Breast epithelium (tissue), 4 donors: ENCODE data around the gene CRHR2. TPM values are rescaled to one million over a fixed set of nuclear protein-coding genes. Genes with fewer than 3 reads are reported as not detected.

Source experiments
- DNase-seq, 2 donors: peaks; one replicate each; pipeline ENCODE4 v3.0.0-alpha.2; 2019; ENCODE audit warnings: low spot score in 2 of 2
- H3K27ac ChIP-seq, 2 donors: fragments of 200-600 bp; sonication (generic) in 1 of 2; one replicate each; pipeline ENCODE4 v1.5.1; 2016 to 2019; ENCODE audit warnings: mild to moderate bottlenecking in 1 of 2
- H3K27me3 ChIP-seq, 2 donors: fragments of 200-600 bp; sonication (generic) in 1 of 2; one replicate each; pipeline versions ENCODE4 v1.5.1 to v1.6.0; 2017 to 2019; ENCODE audit warnings: control low read depth in 1 of 2, mild to moderate bottlenecking in 1 of 2
- H3K36me3 ChIP-seq: fragments of 200-600 bp; one replicate; pipeline ENCODE4 v1.5.1; 2019
- H3K4me1 ChIP-seq, 2 donors: fragments of 200-600 bp; sonication (generic); one replicate each; pipeline ENCODE4 v1.5.1; 2016 to 2019; ENCODE audit warnings: control low read depth in 1 of 2
- H3K4me3 ChIP-seq, 3 donors: fragments of 200-600 bp; sonication (generic); 1 replicate in 2 of 3; 2 replicates in 1 of 3; pipeline ENCODE4 v1.5.1; 2016 to 2019; ENCODE audit warnings: mild to moderate bottlenecking in 3 of 3, moderate library complexity in 2 of 3
- H3K9me3 ChIP-seq, 2 donors: fragments of 200-600 bp; sonication (generic) in 1 of 2; one replicate each; pipeline ENCODE4 v1.5.1; 2016 to 2019; ENCODE audit warnings: control low read depth in 1 of 2
- POLR2A ChIP-seq: fragments of 450-650 bp; IDR thresholded peaks from one replicate; pipeline ENCODE4 v1.6.1; 2016; ENCODE audit warnings: antibody characterized with exemption, mild to moderate bottlenecking, moderate library complexity
- POLR2AphosphoS5 ChIP-seq, 3 donors: sonication (generic); formaldehyde crosslinking; IDR thresholded peaks; one replicate each; pipeline ENCODE4 v1.6.1; 2017; ENCODE audit warnings: antibody characterized with exemption in 3 of 3
- intact Hi-C: fragments of 100-400 bp; cut with DNase I; formaldehyde crosslinking; loops from one replicate; pipeline ENCODE4 v1.15.1; 2023; ENCODE audit warnings: low total_unique reads
- total RNA-seq, 3 donors: library from RNA; depleted of rRNA; stranded (reverse); fragments of >200 nt; gene quantifications; one replicate each; pipeline ENCODE4 v1.1.0, GENCODE V29; 2016
- TF ChIP-seq, protein P1 (sequence below), 3 donors: fragments of 450-650 bp; IDR thresholded peaks; one replicate each; pipeline ENCODE4 v1.5.1; 2016 to 2017; ENCODE audit warnings: antibody characterized with exemption in 3 of 3, mild to moderate bottlenecking in 3 of 3, moderate library complexity in 3 of 3

Gene CRHR2
- total RNA-seq, 3 donors from 2014 or later, result under 0.01 to 0.16 (median 0.15) TPM

DNA sequence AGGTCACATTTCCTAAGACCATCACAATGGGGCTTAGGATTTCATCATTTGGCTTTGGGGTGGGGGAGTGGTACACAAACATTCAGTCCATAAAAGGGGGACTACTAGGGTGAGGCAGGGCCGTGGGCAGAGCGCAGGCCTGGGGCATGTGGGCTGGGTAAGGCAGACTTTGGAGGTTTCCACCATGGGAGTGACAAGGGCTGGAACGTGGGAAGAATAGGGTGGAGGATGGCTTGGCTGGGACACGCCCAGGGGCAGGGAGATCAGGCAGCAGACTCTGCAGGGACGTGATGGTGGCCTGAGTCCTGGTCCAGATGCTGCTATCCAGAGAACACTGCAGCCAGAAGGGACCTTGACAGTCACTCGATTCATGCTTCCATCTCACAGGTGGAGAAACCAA is 24.7 kb upstream of the CRHR2 start:
- peak overlapping the region in 1 of 2 donors; percentile 29 for H3K27ac ChIP-seq
- H3K4me1 ChIP-seq, result peaks cover 0 to 4% of the 10 kb centered on the region in 2 donors
- intact Hi-C loops, result no loop called here
- no peak overlapping the region for H3K4me3 ChIP-seq
- H3K36me3 ChIP-seq, result no peaks in the 10 kb centered on the region
- no peak for DNase-seq
- H3K27me3 ChIP-seq, result no peaks in the 10 kb centered on the region
- TF ChIP-seq, protein P1, sequence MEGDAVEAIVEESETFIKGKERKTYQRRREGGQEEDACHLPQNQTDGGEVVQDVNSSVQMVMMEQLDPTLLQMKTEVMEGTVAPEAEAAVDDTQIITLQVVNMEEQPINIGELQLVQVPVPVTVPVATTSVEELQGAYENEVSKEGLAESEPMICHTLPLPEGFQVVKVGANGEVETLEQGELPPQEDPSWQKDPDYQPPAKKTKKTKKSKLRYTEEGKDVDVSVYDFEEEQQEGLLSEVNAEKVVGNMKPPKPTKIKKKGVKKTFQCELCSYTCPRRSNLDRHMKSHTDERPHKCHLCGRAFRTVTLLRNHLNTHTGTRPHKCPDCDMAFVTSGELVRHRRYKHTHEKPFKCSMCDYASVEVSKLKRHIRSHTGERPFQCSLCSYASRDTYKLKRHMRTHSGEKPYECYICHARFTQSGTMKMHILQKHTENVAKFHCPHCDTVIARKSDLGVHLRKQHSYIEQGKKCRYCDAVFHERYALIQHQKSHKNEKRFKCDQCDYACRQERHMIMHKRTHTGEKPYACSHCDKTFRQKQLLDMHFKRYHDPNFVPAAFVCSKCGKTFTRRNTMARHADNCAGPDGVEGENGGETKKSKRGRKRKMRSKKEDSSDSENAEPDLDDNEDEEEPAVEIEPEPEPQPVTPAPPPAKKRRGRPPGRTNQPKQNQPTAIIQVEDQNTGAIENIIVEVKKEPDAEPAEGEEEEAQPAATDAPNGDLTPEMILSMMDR (IDR thresholded peaks at IDR 0.05), result no peak
- TF ChIP-seq POLR2AphosphoS5 (IDR thresholded peaks at IDR 0.05) (no peak), POLR2A (no peak)
- no peaks in the 10 kb centered on the region for H3K9me3 ChIP-seq

DNA sequence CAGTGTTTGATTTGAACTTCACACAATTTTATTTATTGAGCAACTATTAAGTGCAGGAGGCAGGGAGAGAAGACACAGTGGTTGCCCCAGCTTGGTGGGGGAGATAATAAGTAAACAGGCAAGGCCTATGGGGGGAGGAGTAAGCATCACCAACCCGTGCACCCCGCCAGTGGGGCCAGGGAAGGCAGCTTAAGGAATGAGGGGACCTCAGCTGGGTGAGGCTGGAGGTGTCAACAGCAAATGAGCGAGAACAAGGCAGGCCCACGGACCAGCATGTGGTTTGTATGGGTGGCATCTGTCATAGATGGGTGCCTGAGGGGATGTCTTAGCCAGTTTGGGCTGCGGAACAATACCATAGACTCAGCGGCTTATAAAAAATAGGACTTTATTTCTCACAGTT is 24.1 kb upstream of the CRHR2 start:
- Histone ChIP-seq H3K36me3 (no peaks in the 10 kb centered on the region), H3K9me3 (no peaks in the 10 kb centered on the region), H3K27ac (peak overlapping the region in 1 of 2 donors; percentile 29), H3K4me1 (peaks cover 0 to 4% of the 10 kb centered on the region in 2 donors), H3K27me3 (no peaks in the 10 kb centered on the region), H3K4me3 (no peak overlapping the region)
- DNase-seq, result no peak
- TF ChIP-seq, protein P1 (IDR thresholded peaks at IDR 0.05), result no peak
- TF ChIP-seq POLR2A, result no peak
- no peak for TF ChIP-seq POLR2AphosphoS5 (IDR thresholded peaks at IDR 0.05)
- intact Hi-C loops, result no loop called here

DNA sequence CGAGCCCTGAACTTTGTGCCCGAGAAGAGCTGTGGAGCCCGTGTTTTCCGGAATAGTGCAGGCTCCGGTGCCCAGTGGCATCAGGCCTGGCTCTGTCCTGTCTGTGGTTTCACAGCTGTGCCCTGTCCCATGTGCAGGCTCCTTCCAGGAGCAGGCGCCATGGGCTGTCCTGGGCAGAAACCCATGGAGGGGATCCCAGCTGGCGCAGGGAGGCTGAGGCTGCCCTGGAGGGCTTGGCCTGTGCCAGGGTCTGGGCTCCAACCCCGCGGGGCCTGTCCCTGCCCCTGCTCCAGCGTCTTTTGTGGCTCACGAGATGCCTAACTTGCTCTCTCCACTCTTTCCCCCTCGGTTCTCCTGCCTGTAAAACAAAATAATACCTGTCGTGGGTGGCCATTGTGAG is 23.3 kb upstream of the CRHR2 start:
- Histone ChIP-seq H3K36me3 (no peaks in the 10 kb centered on the region), H3K27me3 (no peaks in the 10 kb centered on the region), H3K27ac (peak overlapping the region; percentile 52 to 63), H3K9me3 (no peaks in the 10 kb centered on the region), H3K4me3 (peak overlapping the region in 2 of 3 donors; percentile 7 to 25), H3K4me1 (peaks cover 0 to 4% of the 10 kb centered on the region in 2 donors)
- TF ChIP-seq, protein P1 (IDR thresholded peaks at IDR 0.05), result no peak
- TF ChIP-seq POLR2A (no peak), POLR2AphosphoS5 (IDR thresholded peaks at IDR 0.05) (no peak)
- intact Hi-C loops, result no loop called here
- no peak for DNase-seq

DNA sequence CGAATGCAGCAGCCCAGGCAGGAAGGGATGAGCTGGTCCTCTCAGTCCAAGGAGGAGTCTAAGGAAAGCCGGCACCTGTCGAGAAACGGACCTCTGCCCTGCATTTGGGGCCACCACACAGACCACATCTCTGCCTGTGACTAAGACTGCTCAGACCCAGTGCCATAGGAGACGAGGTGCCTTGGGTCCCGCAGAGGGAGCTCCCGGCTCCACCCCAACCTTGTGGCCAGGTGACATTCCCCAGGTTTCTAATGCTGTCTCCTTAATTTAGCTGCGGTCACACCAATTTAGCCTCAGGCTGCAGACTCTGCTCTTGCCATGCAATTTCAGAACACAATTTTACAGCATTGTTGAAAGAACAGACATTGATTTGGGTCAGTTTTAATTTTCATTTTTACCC is 22.8 kb upstream of the CRHR2 start:
- Histone ChIP-seq H3K27me3 (no peaks in the 10 kb centered on the region), H3K4me3 (peak overlapping the region in 1 of 3 donors; percentile 25), H3K4me1 (peaks cover 0 to 4% of the 10 kb centered on the region in 2 donors), H3K9me3 (no peaks in the 10 kb centered on the region), H3K27ac (peak overlapping the region; percentile 52 to 63), H3K36me3 (no peaks in the 10 kb centered on the region)
- DNase-seq, result peak in 1 of 2 donors; percentile 53
- intact Hi-C loops, result no loop called here
- TF ChIP-seq POLR2A (no peak), POLR2AphosphoS5 (IDR thresholded peaks at IDR 0.05) (no peak)
- TF ChIP-seq, protein P1 (IDR thresholded peaks at IDR 0.05), result no peak

DNA sequence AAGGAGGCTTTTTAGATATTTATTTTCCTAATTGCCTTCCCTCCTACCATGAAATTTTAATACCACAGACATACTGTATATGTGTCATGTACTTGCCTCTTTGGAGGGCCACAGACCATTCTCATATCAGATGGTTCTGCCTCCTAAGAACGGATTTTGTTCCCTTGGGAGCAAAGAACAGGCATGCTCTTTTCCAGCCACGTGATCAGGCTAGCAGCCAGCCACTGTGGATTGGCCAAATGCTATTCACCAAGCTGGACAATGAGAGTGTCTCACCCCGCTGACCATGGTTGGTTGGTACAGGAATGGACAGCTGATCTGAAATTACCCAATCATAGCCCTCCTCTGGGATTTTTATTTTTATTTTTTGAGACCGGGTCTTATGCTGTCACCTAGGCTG is 21.5 kb upstream of the CRHR2 start:
- H3K36me3 ChIP-seq, result no peaks in the 10 kb centered on the region
- H3K4me1 ChIP-seq, result peaks cover 0 to 4% of the 10 kb centered on the region in 2 donors
- intact Hi-C loops, result no loop called here
- no peak for DNase-seq
- H3K27ac ChIP-seq, result no peak overlapping the region
- H3K4me3 ChIP-seq, result no peak overlapping the region
- no peaks in the 10 kb centered on the region for H3K27me3 ChIP-seq
- no peaks in the 10 kb centered on the region for H3K9me3 ChIP-seq
- TF ChIP-seq, protein P1 (IDR thresholded peaks at IDR 0.05), result no peak
- TF ChIP-seq POLR2A (no peak), POLR2AphosphoS5 (IDR thresholded peaks at IDR 0.05) (no peak)
